ENCODE measurements around the gene CSMD2.

Gene CSMD2

DNA sequence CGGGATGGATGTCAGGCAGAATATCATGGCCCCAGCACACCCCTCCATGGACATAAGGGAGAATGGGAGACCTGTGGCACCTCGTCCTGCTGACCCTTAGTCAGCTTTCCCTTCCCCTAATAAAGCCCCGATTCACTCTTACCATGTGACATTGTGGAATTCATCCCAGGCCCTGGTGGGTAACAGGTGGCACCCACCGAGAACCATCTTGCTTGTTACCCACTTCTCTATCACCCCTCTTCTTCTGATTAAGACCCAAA, 32.9 kb downstream of the CSMD2 start:
- Histone ChIP-seq H3K9ac (ENCODE audit: low read length in 5 of 5) (no peak overlapping the region), H3K9me3 (ENCODE audit: control insufficient read depth in 5 of 5, low read length in 5 of 5) (no peaks in the 10 kb centered on the region), H3K4me1 (ENCODE audit: control insufficient read depth in 5 of 5, insufficient read depth in 5 of 5, low read length in 5 of 5) (no peaks in the 10 kb centered on the region), H3K27me3 (ENCODE audit: control insufficient read depth in 5 of 5, insufficient read depth in 4 of 5, low read length in 5 of 5) (peaks cover 2 to 12% (median 7%) of the 10 kb centered on the region in 5 donors), H3K36me3 (ENCODE audit: control insufficient read depth in 5 of 5, insufficient read depth in 5 of 5, low read length in 5 of 5) (no peaks in the 10 kb centered on the region), H3K27ac (ENCODE audit: low read depth, low read length) (no peak overlapping the region), H3K4me3 (ENCODE audit: low read depth in 1 of 5, low read length in 5 of 5) (no peak overlapping the region)

DNA sequence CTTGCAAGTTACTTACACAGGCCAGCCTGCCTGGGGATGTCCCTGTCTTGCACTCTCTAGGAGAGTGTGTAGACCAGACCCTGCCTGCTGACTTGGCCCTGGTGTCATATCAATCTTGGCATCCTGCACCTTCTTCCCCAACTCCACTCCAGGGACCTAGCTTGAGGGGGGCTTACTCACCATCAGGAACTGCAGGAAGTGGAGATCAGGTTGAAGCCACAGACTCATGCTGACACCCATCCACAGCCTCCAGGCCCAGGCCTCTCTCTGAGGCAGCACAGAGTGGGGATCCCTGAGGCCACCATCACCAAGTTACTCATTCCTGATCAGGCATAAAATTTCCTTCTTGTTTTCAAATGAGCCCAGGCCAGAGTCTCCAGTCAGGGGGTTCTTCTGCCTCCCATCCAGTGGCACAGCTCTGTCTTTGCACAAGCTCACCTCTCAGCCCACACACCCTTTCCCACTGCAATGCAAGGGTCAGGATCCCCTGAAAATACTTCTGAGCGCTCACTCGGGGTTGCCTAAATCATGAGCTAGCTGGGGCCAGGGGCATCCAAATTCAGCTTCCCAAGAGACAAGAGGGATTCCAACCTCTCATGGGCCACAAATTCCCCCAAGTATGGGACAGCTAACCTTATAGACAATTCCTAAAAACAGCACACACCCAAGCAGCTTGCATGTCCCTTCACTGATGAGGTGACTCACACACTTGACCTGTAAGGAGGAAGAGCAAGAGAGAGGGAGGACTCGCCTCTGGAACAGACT, 33.5 kb downstream of the CSMD2 start:
- Histone ChIP-seq H3K9me3 (ENCODE audit: control insufficient read depth in 5 of 5, low read length in 5 of 5) (no peaks in the 10 kb centered on the region), H3K36me3 (ENCODE audit: control insufficient read depth in 5 of 5, insufficient read depth in 5 of 5, low read length in 5 of 5) (no peaks in the 10 kb centered on the region), H3K9ac (ENCODE audit: low read length in 5 of 5) (no peak overlapping the region), H3K27me3 (ENCODE audit: control insufficient read depth in 5 of 5, insufficient read depth in 4 of 5, low read length in 5 of 5) (peaks cover 2 to 15% (median 7%) of the 10 kb centered on the region in 5 donors), H3K4me3 (ENCODE audit: low read depth in 1 of 5, low read length in 5 of 5) (no peak overlapping the region), H3K4me1 (ENCODE audit: control insufficient read depth in 5 of 5, insufficient read depth in 5 of 5, low read length in 5 of 5) (no peaks in the 10 kb centered on the region), H3K27ac (ENCODE audit: low read depth, low read length) (no peak overlapping the region)

DNA sequence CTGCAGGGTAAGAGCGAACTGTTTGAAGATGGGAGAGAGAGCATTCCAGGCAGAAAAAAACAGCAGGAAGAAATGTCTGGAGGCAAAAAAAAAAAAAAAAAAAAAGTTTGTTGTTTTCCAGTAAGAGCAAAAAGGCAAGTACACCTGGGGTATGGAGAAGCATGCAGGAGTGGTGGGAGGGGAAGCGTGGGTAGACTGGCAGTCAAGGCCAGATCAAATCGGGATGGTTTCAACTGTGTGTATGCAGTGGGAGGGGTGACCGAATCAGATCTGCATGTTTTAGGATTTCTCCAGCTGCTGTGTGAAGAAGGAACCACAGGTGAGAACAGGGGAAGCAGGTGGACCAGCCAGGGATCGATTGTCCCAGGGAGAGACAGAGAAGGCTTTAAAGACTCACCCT, 34.7 kb downstream of the CSMD2 start:
- H3K9ac ChIP-seq (ENCODE audit: low read length in 5 of 5): no peak overlapping the region
- no peaks in the 10 kb centered on the region for H3K9me3 ChIP-seq (ENCODE audit: control insufficient read depth in 5 of 5, low read length in 5 of 5)
- no peak overlapping the region for H3K4me3 ChIP-seq (ENCODE audit: low read depth in 1 of 5, low read length in 5 of 5)
- H3K36me3 ChIP-seq (ENCODE audit: control insufficient read depth in 5 of 5, insufficient read depth in 5 of 5, low read length in 5 of 5): no peaks in the 10 kb centered on the region
- peaks cover 2 to 18% (median 7%) of the 10 kb centered on the region in 5 donors for H3K27me3 ChIP-seq (ENCODE audit: control insufficient read depth in 5 of 5, insufficient read depth in 4 of 5, low read length in 5 of 5)
- no peaks in the 10 kb centered on the region for H3K4me1 ChIP-seq (ENCODE audit: control insufficient read depth in 5 of 5, insufficient read depth in 5 of 5, low read length in 5 of 5)
- no peak overlapping the region for H3K27ac ChIP-seq (ENCODE audit: low read depth, low read length)

DNA sequence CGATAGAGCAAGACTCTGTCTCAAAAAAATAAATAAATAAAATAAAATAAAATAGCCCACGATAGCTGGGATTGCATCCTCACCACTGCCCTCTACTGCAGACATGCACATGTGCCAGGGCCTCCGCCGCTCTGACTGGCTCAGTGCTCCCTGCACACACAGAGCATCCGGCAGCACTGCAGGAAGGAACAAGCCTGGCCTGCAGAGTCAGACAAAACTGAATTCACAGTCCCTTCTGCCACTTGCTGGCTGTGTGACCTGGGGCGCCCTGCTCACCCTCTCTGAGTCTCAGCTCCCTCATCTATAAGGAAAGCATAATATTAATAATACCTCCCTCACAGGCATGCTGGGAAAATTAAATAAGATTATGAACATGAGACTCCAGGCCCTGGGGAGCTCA, 35.4 kb downstream of the CSMD2 start:
- Histone ChIP-seq H3K9ac (ENCODE audit: low read length in 5 of 5) (no peak overlapping the region), H3K4me1 (ENCODE audit: control insufficient read depth in 5 of 5, insufficient read depth in 5 of 5, low read length in 5 of 5) (no peaks in the 10 kb centered on the region), H3K27me3 (ENCODE audit: control insufficient read depth in 5 of 5, insufficient read depth in 4 of 5, low read length in 5 of 5) (peaks cover 2 to 18% (median 7%) of the 10 kb centered on the region in 5 donors), H3K9me3 (ENCODE audit: control insufficient read depth in 5 of 5, low read length in 5 of 5) (no peaks in the 10 kb centered on the region), H3K4me3 (ENCODE audit: low read depth in 1 of 5, low read length in 5 of 5) (no peak overlapping the region), H3K36me3 (ENCODE audit: control insufficient read depth in 5 of 5, insufficient read depth in 5 of 5, low read length in 5 of 5) (no peaks in the 10 kb centered on the region), H3K27ac (ENCODE audit: low read depth, low read length) (no peak overlapping the region)

DNA sequence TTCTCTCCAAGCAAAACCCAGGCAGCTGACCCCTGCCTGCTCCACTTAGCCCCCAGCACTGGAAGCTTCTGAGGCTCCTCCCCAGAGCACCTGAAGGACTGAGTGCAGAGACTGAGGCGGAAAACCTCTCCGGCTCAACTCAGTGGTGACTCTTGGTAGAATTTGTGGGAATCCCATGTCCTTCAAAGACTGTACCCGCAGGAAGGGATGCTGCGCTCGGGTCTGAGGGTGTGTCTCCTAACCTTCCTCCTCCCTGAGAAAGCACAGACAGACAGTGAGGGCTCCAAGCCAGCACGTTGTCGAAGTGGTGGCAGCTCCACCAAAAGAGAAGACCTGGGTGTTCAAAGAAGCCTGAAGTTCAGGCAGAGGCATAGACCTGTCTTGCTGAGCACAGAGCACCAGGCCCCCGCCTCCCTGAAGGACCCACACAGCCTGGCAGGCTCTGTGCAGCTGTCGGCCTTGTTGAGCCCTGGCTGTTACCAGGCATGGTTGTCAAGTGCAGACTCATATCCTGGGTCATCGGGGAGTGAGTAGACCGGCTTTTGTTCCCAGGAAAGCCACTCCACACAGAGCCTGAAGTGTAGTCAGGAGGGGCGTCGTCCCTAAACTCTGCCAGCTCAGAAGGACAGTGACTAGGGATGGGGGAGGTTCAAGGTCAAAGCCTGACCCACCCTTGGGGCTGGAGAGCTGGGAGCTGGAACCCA, 36.7 kb downstream of the CSMD2 start:
- H3K9ac ChIP-seq (ENCODE audit: low read length in 5 of 5): no peak overlapping the region
- H3K27me3 ChIP-seq (ENCODE audit: control insufficient read depth in 5 of 5, insufficient read depth in 4 of 5, low read length in 5 of 5): peaks cover 2 to 18% (median 7%) of the 10 kb centered on the region in 5 donors
- no peak overlapping the region for H3K4me3 ChIP-seq (ENCODE audit: low read depth in 1 of 5, low read length in 5 of 5)
- H3K36me3 ChIP-seq (ENCODE audit: control insufficient read depth in 5 of 5, insufficient read depth in 5 of 5, low read length in 5 of 5): no peaks in the 10 kb centered on the region
- no peaks in the 10 kb centered on the region for H3K9me3 ChIP-seq (ENCODE audit: control insufficient read depth in 5 of 5, low read length in 5 of 5)
- no peak overlapping the region for H3K27ac ChIP-seq (ENCODE audit: low read depth, low read length)
- H3K4me1 ChIP-seq (ENCODE audit: control insufficient read depth in 5 of 5, insufficient read depth in 5 of 5, low read length in 5 of 5): no peaks in the 10 kb centered on the region

DNA sequence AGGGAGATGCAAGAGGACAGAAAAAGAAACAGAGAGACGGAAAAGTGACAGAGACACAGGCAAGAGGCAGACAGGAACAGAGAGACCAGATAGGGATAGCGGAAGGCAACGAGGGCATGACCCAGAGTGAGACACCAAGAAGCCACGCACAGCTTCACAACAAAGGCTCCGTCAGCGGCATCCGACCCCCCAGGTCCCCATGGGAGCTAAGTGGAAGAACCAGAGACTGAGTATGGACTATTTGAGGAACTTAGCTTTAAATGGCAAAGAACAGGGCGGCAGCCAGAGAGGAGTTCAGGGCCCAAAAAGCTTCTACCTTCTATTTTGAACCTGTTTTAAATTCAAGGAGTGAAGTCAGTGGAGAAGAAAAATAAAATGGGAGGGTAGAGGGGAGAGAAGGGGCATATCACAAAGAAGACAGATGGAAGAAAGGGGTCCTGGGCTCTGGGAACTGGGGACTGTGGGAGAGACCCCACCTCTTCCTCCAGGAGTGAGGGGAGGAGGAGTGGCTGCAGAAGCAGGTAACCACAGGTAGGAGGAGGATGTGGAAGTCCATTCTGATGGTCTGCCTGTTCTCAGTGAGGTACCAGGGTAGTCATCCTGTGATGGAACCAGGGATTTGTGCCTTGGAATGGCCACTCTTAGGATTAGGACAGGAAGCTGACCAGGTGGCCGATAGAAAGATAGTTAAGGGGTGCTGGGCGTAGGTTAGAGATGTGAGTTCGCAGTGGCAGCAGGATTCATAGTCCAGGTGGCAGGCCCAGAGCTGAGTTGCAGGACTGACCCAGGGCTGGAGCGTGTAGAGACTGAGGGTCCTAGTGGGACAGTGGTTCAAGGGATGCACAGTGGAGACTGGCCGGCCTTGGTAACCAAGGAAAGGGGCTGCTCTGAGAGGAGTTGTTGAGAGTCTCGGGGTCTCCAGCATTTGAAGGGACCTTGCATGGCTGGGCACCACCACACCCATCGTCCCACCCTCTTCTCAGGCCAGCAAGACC, 37.7 kb downstream of the CSMD2 start:
- Histone ChIP-seq H3K27ac (ENCODE audit: low read depth, low read length) (no peak overlapping the region), H3K4me1 (ENCODE audit: control insufficient read depth in 5 of 5, insufficient read depth in 5 of 5, low read length in 5 of 5) (no peaks in the 10 kb centered on the region), H3K9me3 (ENCODE audit: control insufficient read depth in 5 of 5, low read length in 5 of 5) (no peaks in the 10 kb centered on the region), H3K4me3 (ENCODE audit: low read depth in 1 of 5, low read length in 5 of 5) (no peak overlapping the region), H3K27me3 (ENCODE audit: control insufficient read depth in 5 of 5, insufficient read depth in 4 of 5, low read length in 5 of 5) (peaks cover 2 to 18% (median 7%) of the 10 kb centered on the region in 5 donors), H3K36me3 (ENCODE audit: control insufficient read depth in 5 of 5, insufficient read depth in 5 of 5, low read length in 5 of 5) (no peaks in the 10 kb centered on the region), H3K9ac (ENCODE audit: low read length in 5 of 5) (no peak overlapping the region)

DNA sequence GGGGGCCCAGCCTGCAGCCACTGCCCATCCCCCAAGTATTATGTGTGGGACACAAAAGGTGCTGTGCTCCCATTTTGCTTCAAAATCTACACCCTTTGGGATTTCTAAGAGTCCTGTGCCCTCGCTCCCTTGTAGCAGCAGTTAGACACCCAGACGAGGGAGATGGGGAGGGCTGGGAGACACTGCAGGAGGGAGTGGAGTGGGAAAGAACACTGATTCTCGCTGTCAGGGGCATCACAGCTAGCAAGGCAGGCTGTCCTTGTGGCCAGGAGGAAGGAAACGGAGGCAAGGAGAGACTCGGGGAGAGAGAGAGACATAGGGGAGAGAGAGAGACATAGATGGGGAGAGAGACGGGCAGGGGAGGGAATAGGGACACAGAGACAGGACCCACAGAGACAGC, 38.5 kb downstream of the CSMD2 start:
- H3K27me3 ChIP-seq (ENCODE audit: control insufficient read depth in 5 of 5, insufficient read depth in 4 of 5, low read length in 5 of 5): peaks cover 2 to 18% (median 7%) of the 10 kb centered on the region in 5 donors
- H3K9me3 ChIP-seq (ENCODE audit: control insufficient read depth in 5 of 5, low read length in 5 of 5): no peaks in the 10 kb centered on the region
- H3K9ac ChIP-seq (ENCODE audit: low read length in 5 of 5): no peak overlapping the region
- no peaks in the 10 kb centered on the region for H3K4me1 ChIP-seq (ENCODE audit: control insufficient read depth in 5 of 5, insufficient read depth in 5 of 5, low read length in 5 of 5)
- H3K4me3 ChIP-seq (ENCODE audit: low read depth in 1 of 5, low read length in 5 of 5): no peak overlapping the region
- no peak overlapping the region for H3K27ac ChIP-seq (ENCODE audit: low read depth, low read length)
- no peaks in the 10 kb centered on the region for H3K36me3 ChIP-seq (ENCODE audit: control insufficient read depth in 5 of 5, insufficient read depth in 5 of 5, low read length in 5 of 5)

DNA sequence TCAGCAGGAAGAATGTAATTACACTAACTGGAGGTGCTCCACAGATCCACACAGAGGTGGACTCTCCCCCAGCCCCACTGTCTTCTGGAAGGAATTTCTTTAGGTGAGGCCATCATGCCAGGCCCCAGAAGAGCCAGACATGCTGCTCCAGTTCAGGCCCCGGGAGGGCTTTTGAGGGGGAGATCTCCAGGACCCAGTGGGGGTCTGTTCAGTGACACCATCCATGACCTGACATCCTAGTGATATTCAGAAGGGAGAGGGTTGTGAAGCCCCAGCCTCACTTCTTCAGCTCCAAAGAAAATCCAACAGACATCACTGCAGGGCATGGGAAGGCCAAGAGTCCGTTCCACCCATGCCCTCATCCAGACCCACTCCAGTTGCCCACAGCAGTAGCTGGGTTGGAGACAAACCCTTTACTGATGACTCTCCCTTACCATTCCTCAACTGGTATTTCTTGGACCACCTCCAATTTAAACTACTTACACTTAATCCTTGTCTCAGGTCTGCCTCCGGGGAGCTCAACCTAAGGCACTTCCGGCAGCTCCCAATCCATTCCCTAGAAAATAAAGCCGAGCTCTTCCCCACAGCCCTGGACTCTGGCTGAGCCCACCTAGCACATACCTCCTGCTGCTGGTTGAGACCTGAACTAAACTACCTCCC, 39.2 kb downstream of the CSMD2 start:
- Histone ChIP-seq H3K4me3 (ENCODE audit: low read depth in 1 of 5, low read length in 5 of 5) (no peak overlapping the region), H3K9me3 (ENCODE audit: control insufficient read depth in 5 of 5, low read length in 5 of 5) (no peaks in the 10 kb centered on the region), H3K9ac (ENCODE audit: low read length in 5 of 5) (no peak overlapping the region), H3K36me3 (ENCODE audit: control insufficient read depth in 5 of 5, insufficient read depth in 5 of 5, low read length in 5 of 5) (no peaks in the 10 kb centered on the region), H3K27me3 (ENCODE audit: control insufficient read depth in 5 of 5, insufficient read depth in 4 of 5, low read length in 5 of 5) (peaks cover 2 to 18% (median 7%) of the 10 kb centered on the region in 5 donors), H3K27ac (ENCODE audit: low read depth, low read length) (no peak overlapping the region), H3K4me1 (ENCODE audit: control insufficient read depth in 5 of 5, insufficient read depth in 5 of 5, low read length in 5 of 5) (no peaks in the 10 kb centered on the region)

DNA sequence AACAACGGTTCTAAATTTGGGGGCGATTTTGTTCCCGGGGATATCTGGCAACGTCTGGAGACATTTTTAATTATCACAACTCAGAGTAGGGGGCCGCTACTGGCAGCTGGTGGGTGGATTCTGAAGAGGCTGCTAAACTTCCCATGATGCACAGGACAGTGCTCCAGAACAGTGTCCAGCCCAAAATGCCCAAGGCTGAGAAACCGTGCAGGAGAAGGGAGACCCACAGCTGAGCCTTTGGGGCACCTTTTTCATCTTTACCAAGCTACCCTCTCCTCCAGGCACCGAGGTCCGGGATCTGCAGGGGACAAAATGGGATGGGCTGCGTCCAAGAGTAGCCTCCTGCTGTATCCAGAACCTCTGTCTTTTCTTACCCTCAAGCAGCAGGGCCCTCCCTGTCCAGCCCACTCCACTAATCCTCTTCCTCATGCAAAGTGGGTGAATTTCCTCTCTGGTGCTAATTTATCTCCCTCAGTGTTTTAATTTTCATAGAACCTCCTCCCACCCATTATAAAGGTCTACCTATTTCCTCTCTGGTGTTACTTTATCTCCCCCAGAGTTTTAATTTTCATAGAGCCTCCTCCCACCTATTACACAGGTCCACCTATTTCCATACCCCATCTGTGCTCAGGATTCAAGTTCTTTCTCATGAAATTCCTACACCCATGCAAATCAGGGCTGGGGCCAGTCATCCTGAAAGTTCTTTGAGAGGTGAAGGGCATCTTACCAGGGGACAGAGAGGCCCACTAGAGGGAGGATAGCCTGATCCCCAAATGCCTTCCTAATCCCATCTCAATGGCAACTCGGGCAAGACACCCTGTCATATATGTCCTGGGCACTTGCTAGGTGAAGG, 42.7 kb downstream of the CSMD2 start:
- Histone ChIP-seq H3K27ac (ENCODE audit: low read depth, low read length) (no peak overlapping the region), H3K27me3 (ENCODE audit: control insufficient read depth in 5 of 5, insufficient read depth in 4 of 5, low read length in 5 of 5) (peaks cover 0 to 7% (median 0%) of the 10 kb centered on the region in 5 donors), H3K9me3 (ENCODE audit: control insufficient read depth in 5 of 5, low read length in 5 of 5) (peaks cover 0 to 11% (median 2%) of the 10 kb centered on the region in 5 donors), H3K4me3 (ENCODE audit: low read depth in 1 of 5, low read length in 5 of 5) (no peak overlapping the region), H3K9ac (ENCODE audit: low read length in 5 of 5) (no peak overlapping the region), H3K4me1 (ENCODE audit: control insufficient read depth in 5 of 5, insufficient read depth in 5 of 5, low read length in 5 of 5) (no peaks in the 10 kb centered on the region), H3K36me3 (ENCODE audit: control insufficient read depth in 5 of 5, insufficient read depth in 5 of 5, low read length in 5 of 5) (no peaks in the 10 kb centered on the region)

Data from subcutaneous abdominal adipose tissue (tissue), 5 donors.